AG04450 (cell line): ENCODE data around the gene FGD1. TPM values are rescaled to one million over a fixed set of nuclear protein-coding genes. Genes with fewer than 3 reads are reported as not detected.
"Not testable (repeated sequence)": the region's sequence is repeated elsewhere in the genome, so short reads cannot be mapped to it uniquely, and the experiment has no call there.

ENCODE experiments used
- CTCF ChIA-PET: fragments of 300-600, 350-600 bp; formaldehyde crosslinking; extraction: SDS; loops from one replicate; lab custom pipeline; 2022; ENCODE audit warnings: antibody characterized with exemption, inconsistent platforms; lab: Charles Lee
- POLR2A ChIA-PET: fragments of 350-600 bp; formaldehyde crosslinking; extraction: SDS; loops from one replicate; lab custom pipeline; 2021; ENCODE audit warnings: antibody characterized with exemption, inconsistent platforms; lab: Yijun Ruan, JAX
- DNase-seq: peaks from one replicate; pipeline ENCODE4 v3.0.0-alpha.2; 2011; ENCODE audit warnings: low read depth, low spot score
- H3K27ac ChIP-seq: one replicate; pipeline ENCODE4 v1.5.1; 2012; ENCODE audit warnings: low read depth, low read length, control low read depth
- H3K27me3 ChIP-seq: one replicate; pipeline ENCODE4 v1.6.0; 2012; ENCODE audit warnings: low read length; ENCODE audit not compliant: control insufficient read depth, insufficient read depth
- H3K4me3 ChIP-seq: 2 replicates; pipeline ENCODE4 v1.5.1; 2011; ENCODE audit warnings: mild to moderate bottlenecking, low read depth, low read length, control low read depth
- H3K9me3 ChIP-seq: 2 replicates; pipeline ENCODE4 v1.5.1; 2012; ENCODE audit warnings: low read length; ENCODE audit not compliant: control insufficient read depth, insufficient read depth
- polyA minus RNA-seq: library from RNA; depleted of rRNA, polyadenylated mRNA; stranded (reverse); fragments of >200 nt; gene quantifications from 2 replicates; pipeline ENCODE4 v1.2.3, GENCODE V29; 2011; rRNA and poly(A)+ RNA removed
- polyA plus RNA-seq: library from polyadenylated mRNA; depleted of rRNA; stranded (reverse); fragments of >200 nt; gene quantifications from 2 replicates; pipeline ENCODE4 v1.2.3, GENCODE V29; 2011; rRNA removed
- TF ChIP-seq, protein P1 (sequence below): IDR thresholded peaks from 2 replicates; pipeline ENCODE4 v1.5.1; 2011; ENCODE audit warnings: low read depth, low read length, control low read depth, inconsistent platforms

FGD1 gene
- polyA plus RNA-seq (4.1 and 5.2 TPM in 2 replicates), polyA minus RNA-seq (5.5 and 7.5 TPM in 2 replicates)

DNA sequence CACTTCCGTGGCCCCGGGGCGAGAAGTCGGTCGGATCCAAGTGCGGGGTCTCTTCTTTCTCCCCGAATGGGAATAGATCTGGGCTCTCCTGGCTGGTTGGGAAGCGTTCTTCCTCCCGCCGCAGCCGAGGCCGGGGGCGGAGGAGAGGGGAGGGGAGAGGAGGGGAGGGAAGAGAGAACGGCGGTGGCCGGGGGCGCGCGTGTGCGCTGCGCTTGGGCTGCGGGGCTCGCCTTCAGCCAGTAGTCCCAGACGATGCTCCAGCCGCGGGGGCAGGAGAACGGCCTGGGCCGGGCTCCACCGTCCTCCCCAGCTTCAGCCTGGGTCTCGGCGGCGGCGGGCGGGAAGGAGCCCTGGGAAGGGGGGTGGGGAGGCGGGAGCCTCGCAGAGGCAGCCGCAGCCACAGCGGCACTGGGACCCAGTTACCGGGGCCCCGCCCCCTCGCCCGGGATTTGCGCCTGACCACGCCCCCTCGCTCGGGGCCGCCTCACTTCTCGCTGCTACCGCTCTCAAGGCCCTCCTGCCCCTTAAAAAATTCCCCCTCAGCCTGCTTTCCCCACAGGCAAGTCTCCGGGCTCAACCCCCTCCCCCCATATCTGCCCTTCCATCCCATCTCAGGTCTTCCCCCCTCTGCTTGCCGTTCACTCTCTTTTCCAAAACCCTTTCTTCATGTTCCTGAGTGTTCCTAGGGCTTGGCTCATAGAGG, at the start of gene FGD1:
Gene FGD1, minus strand, starts transcription at position 421 of the 703 bp plus-strand sequence. CDS start 802 bp downstream, outside the sequence.
- H3K27me3 ChIP-seq, result no peaks in the 10 kb centered on the region
- TF ChIP-seq, protein P1, sequence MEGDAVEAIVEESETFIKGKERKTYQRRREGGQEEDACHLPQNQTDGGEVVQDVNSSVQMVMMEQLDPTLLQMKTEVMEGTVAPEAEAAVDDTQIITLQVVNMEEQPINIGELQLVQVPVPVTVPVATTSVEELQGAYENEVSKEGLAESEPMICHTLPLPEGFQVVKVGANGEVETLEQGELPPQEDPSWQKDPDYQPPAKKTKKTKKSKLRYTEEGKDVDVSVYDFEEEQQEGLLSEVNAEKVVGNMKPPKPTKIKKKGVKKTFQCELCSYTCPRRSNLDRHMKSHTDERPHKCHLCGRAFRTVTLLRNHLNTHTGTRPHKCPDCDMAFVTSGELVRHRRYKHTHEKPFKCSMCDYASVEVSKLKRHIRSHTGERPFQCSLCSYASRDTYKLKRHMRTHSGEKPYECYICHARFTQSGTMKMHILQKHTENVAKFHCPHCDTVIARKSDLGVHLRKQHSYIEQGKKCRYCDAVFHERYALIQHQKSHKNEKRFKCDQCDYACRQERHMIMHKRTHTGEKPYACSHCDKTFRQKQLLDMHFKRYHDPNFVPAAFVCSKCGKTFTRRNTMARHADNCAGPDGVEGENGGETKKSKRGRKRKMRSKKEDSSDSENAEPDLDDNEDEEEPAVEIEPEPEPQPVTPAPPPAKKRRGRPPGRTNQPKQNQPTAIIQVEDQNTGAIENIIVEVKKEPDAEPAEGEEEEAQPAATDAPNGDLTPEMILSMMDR, result no peak
- CTCF ChIA-PET, result no interaction called here
- H3K4me3 ChIP-seq, result peak within 1 kb of the TSS; percentile 71
- H3K27ac ChIP-seq, result peak within 1 kb of the TSS; percentile 52
- POLR2A ChIA-PET, result no interaction called here
- no peaks in the 10 kb centered on the region for H3K9me3 ChIP-seq
- no peak for DNase-seq

DNA sequence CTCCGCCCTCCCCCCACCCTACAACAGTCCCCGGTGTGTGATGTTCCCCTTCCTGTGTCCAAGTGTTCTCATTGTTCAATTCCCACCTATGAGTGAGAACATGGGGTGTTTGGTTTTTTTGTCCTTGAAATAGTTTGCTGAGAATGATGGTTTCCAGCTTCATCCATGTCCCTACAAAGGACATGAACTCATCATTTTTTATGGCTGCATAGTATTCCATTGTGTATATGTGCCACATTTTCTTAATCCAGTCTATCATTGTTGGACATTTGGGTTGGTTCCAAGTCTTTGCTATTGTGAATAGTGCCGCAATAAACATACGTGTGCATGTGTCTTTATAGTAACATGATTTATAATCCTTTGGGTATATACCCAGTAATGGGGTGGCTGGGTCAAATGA, 46.2 kb upstream of the FGD1 start:
- POLR2A ChIA-PET, H3K9me3 ChIP-seq, H3K4me3 ChIP-seq, H3K27ac ChIP-seq, DNase-seq, CTCF ChIA-PET, H3K27me3 ChIP-seq: not testable (repeated sequence)

GRCh38 chrX:54540289-54540688, 44.3 kb upstream of the FGD1 start:
- no peak overlapping the region for H3K4me3 ChIP-seq
- H3K9me3 ChIP-seq, result no peaks in the 10 kb centered on the region
- TF ChIP-seq, protein P1, result peak; percentile 29
- DNase-seq, result peak; percentile 20
- H3K27me3 ChIP-seq, result no peaks in the 10 kb centered on the region
- ChIA-PET CTCF (no interaction called here), POLR2A (no interaction called here)
- H3K27ac ChIP-seq, result no peak overlapping the region

DNA sequence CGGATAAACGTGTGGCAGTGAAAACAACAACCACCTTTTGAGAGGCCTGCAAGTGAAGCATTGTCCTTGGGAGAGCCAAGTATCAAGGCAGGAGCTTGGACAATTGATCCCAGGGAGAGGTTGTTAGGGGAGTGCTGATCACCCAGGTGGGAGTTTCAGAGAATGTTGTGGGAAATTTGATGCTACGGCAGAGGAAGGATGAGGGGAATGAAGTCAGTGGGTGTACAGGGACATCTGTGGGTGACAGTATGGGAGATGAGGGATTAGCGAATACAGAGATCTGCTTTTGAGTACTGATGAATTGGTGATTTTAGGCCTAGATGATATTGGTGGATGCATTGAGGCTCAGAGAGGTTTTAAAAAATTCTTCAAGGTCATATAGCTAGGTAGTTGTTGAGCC, 38.2 kb upstream of the FGD1 start:
- no peak overlapping the region for H3K4me3 ChIP-seq
- ChIA-PET POLR2A (no interaction called here), CTCF (no interaction called here)
- H3K9me3 ChIP-seq, result no peaks in the 10 kb centered on the region
- DNase-seq, result no peak
- no peak overlapping the region for H3K27ac ChIP-seq
- H3K27me3 ChIP-seq, result no peaks in the 10 kb centered on the region
- TF ChIP-seq, protein P1, result no peak

DNA sequence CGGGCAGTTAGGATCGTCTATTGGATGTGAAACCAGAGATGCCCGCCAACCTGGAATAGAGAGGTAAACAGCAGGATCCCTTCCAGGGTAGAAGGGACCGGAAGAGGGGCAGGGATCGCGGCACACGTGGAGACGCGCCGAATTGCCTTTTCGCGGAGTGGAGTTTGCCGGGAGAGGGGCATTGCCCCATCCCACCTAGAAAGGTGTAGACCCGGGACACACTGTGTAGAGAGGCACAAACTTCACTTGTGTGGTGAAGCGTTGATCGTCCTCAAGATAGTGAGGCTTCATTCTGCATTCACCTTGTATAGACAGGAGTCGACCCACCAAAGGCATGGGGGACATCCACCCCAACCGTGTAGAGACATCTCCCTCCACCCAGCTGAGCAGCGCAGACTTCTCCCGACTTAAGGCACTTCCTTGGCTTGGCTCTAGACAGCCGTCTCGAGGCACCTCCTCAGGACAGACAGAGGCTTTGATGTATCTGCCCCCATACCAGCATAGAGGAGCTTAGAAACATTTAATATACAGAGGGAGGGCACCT, 34.4 kb upstream of the FGD1 start:
- DNase-seq, result no peak
- TF ChIP-seq, protein P1, result no peak
- POLR2A ChIA-PET, result interaction anchor here (1.1 to 1.7 kb wide), 5 partner anchors 26 to 487 kb away, joined by 3 to 7 read pairs (median 5); partner anchors contain the start of gene TSR2
- peak overlapping the region; percentile 83 for H3K4me3 ChIP-seq
- H3K27me3 ChIP-seq, result no peaks in the 10 kb centered on the region
- H3K9me3 ChIP-seq, result no peaks in the 10 kb centered on the region
- H3K27ac ChIP-seq, result peak overlapping the region; percentile 52
- CTCF ChIA-PET, result interaction anchor here (0.5 kb wide), 1 partner anchor 542 kb away, joined by 3 read pairs; no protein-coding TSS in a partner anchor
